GM18909 (cell line): ENCODE results near the gene AGL.
"Not testable (repeated sequence)": the region's sequence is repeated elsewhere in the genome, so short reads cannot be mapped to it uniquely, and the experiment has no call there.

ENCODE experiments used
- ATAC-seq: cut with Tn5 transposase; IDR thresholded peaks from one replicate; pipeline ENCODE4 v1.9.1; 2021; ENCODE audit warnings: mild to moderate bottlenecking; ENCODE audit not compliant: unreplicated experiment, poor library complexity

The AGL gene

GRCh38 chr1:99850459-99851291 is 514 bp downstream of the AGL start:
- no peak for ATAC-seq

DNA sequence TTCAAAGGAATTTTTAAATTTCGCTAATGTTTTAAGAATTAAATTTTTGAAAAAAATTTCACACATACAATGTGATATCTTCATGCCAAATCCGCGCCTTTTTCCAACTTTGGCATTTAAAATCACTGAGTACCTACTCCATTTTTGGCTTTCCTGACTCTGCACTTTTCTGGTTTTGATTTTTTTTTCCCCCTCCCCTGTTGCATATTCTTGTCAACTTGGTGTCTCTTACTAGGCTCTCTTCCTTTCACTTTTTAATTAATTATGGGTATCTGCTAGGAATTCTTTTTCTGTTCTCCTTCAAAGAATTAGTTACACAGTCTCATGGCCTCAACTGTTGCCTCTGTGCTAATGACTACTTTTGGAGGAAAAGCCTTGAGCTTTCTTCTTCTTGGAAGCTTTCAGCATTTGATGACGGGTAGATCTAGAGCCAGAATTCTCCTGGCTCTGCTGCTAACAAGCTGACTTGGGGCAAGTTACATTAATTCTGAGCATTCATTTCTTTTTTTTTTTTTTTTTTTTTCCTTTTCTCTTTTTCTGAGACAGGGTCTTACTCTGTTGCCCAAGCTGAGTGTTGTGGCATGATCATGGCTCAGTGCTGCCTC is 1.8 kb downstream of the AGL start:
- no peak for ATAC-seq

GRCh38 chr1:99852648-99853047 is 2.5 kb downstream of the AGL start:
- no peak for ATAC-seq

DNA sequence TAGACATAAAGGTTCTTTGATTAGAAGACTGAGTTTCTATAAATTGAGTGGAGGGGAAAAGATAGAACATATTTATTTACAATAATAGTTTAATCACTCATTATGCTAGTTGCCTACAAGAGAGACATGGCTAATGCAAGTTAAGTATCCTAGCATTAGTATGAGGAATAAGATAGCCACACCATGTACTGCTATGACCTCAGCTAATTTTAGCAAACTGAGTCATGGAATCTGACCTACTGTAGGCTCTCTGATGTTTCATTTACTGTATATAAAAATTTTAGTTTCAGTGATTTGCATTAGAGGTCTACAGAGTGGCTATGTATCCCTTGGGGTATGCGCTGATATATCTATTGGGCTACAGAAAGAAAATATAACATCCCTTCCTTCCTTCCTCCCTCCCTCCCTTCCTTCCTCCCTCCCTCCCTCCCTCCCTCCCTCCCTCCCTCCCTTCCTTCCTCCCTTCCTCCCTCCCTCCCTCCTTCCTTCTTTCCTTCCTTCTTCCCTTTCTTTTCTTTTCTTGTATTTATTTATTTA is 5.8 kb downstream of the AGL start:
- ATAC-seq: no peak

DNA sequence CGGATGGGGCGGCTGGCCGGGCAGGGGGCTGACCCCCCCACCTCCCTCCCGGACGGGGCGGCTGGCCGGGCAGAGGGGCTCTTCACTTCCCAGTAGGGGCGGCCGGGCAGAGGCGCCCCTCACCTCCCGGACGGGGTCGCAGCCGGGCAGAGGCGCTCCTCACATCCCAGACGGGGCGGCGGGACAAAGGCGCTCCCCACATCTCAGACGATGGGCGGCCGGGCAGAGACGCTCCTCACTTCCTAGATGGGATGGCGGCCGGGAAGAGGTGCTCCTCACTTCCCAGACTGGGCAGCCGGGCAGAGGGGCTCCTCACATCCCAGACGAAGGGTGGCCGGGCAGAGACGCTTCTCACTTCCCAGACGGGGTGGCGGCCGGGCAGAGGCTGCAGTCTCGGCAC is 6.9 kb downstream of the AGL start:
- ATAC-seq: not testable (repeated sequence)

DNA sequence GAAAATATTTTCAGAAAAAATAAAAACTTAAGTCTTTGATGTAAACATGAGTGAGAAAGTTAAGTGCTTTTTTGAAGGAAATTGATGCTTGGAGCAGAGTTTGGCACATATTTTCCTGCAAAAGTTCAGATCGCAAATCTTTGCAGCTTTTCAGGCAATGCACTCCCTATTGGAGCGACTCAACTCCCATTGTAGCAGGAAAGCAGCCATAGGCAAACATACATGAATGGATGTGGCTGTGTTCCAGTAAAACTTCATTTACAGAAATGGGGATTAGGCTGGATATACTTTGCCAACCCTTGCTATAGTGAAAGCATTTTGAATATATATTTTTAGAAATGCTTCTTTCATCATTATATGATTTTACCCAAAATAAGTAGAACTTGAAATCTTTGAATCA is 8.1 kb downstream of the AGL start:
- no peak for ATAC-seq

DNA sequence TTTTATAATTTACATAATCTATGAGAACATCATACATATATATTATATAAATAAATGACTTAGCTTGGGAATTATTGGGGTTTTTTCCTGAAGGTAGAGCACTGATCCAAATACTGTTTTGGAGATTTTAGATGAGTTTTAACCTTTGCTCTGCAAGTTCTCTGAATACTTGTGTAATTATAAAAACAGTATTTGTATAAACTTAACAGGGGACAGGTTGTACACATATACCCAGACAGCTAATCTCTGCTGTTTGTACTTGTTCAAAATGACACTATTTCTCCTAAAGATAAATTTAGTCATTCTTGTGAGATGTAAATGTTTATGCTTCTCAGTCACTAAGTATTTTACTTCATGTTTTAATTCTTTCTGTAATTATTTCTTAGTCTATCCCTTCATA is 8.7 kb downstream of the AGL start:
- no peak for ATAC-seq

- ATAC-seq: no peak
Observed at GRCh38 chr1:99860703-99861102, 10.5 kb downstream of the AGL start.

DNA sequence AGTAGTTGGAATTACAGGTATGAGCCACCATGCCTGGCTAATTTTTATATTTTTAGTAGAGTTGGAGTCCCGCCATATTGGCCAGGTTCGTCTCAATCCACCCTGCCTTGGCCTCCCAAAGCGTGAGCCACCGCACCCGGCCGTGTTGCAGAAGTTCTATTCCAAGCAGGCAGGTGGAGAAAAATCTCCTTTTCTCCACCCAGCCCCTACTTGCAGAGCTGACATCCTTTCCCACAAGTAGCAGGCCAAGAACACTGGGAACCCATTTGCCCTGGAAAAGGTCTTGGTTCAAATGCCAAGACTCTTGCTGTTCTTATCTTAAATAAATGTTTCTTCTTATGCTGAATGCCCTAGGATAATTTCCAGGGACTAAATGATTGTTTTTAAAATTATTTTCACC is 17.5 kb downstream of the AGL start:
- no peak for ATAC-seq

GRCh38 chr1:99869304-99869703 is 19.1 kb downstream of the AGL start:
- ATAC-seq: no peak

DNA sequence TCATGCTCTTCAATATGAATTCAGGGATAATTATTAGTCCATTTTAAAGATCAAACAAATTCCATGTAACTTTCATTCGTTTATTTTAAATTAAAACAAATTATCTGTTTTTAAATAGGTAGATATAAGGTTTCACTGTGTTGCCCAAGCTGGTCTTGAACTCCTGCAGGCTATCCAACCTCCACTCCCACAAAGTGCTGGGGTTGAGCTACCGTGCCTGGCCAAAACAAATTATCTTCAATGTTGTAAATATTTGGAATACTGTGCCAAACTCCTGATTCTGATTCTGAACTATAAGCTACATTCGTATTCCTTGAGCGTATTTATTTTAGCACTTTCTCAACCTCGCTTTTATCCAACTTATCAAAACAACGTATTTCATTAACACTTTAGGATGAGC is 19.6 kb downstream of the AGL start:
- no peak for ATAC-seq

- no peak for ATAC-seq
Observed at GRCh38 chr1:99872063-99872462, 21.9 kb downstream of the AGL start.

GRCh38 chr1:99877568-99877967 is 27.4 kb downstream of the AGL start:
- ATAC-seq: no peak

DNA sequence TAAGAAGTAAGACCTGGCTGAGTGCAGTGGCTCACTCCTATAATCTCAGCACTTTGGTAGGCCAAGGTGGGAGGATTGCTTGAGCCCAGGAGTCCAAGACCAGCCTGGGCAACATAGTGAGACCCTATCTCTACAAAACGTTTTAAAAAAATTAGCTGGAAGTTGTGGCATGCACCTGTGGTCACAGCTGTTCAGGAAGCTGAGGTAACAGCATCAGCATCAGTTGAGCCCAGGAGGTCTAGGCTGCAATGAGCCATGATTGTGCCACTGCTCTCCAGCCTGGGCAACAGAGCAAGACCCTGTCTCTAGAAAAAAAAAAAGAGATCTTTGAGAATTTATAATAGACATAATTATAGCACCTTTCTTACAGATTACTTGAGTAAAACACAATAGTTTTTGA is 36.0 kb downstream of the AGL start:
- ATAC-seq: no peak

DNA sequence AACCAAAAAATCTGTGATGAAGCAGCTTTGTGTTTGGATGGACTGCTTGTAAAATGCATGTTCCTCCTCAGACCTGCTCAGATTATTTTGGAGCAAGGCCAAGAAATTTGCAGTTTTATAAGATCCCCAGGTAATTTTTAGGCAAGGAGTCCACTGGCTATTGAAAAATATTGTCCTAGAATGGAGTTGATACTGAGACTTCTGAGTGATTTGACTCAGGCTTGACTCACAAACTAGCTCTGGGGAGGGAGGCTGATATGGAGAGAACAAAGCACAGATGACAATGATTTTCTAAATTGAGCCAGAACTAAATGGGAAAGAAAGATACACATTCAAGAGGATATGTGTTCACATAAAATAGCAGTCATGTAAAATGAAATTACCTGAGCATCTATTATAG is 36.7 kb downstream of the AGL start:
- no peak for ATAC-seq

GRCh38 chr1:99887890-99888289 is 37.7 kb downstream of the AGL start:
- ATAC-seq: no peak

- no peak for ATAC-seq
Observed at GRCh38 chr1:99891997-99892396, 41.8 kb downstream of the AGL start.

- not testable (repeated sequence) for ATAC-seq
Observed at GRCh38 chr1:99903278-99903677, 53.1 kb downstream of the AGL start.

DNA sequence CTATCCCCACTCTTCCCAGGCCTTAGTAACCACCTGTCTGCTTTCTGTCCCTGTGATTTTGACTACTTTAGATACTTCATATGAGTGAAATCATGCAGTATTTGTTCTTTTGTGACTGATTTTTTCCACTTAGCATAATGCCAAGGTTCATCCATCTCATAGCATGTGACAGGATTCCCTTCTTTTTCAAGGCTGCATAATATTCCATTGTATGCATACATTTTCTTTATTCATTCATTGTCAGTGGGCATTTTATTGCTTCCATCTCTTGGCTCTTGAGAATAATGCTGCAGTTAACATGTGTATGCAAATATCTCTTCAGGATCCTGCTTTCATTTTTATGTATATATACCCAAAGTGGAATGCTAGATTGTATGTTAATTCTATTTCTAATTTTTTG is 56.4 kb downstream of the AGL start:
- ATAC-seq: no peak

DNA sequence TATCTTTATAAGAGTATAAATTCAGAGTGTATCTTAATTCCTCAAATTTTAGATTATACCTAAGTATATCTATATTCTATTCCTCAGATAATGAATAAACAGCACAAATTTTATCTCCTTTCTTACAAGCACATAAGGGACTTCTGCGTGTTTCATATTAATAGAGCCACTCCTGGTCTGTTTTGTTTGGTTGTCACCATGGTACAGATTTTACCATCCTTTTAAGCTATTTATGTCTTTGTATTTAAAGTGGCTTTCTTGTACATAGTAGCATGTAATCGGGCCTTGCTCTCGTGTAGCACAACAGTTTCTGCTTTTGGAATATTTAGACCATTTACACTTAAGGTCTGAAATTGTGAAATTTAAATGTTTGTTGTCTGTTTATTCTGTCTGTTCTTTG is 67.1 kb downstream of the AGL start:
- no peak for ATAC-seq

DNA sequence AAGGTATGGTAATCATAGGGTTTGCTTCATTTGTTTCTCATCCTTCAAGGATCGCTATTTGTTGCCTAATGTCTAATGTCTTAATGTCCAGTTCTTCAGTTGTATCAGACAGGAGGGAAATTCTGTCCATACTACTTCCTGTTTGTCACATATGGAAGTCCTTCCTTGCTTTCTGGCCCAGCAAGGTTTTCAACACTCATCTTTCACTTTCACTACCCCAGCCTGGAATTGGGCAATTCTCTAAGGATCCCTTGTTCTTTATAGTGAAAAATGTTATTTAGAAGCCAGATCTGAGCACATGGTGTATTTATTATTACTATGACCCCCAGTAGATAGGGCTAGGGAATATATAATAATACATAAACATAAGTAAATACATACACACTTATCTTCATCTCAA is 69.1 kb downstream of the AGL start:
- ATAC-seq: no peak

- no peak for ATAC-seq
Observed at GRCh38 chr1:99934801-99935200, 84.6 kb downstream of the AGL start.
